OCI-LY7 (cell line): ENCODE measurements around the gene RIC8B. TPM values are rescaled to one million over a fixed set of nuclear protein-coding genes. Genes with fewer than 3 reads are reported as not detected.
"Not testable (repeated sequence)": the region's sequence is repeated elsewhere in the genome, so short reads cannot be mapped to it uniquely, and the experiment has no call there.

Source experiments
- BruUV-seq: library from RNA; stranded (reverse); fragments of 400-500 nt; replicated peaks from 2 replicates; lab custom pipeline; 2021; lab: Mats Ljungman, UMichigan
- CTCF ChIA-PET: fragments of 300-600 bp; sonication (Branson Sonifier 250); formaldehyde crosslinking; loops from one replicate; lab custom pipeline; 2022; ENCODE audit warnings: antibody characterized with exemption; ENCODE audit not compliant: unreplicated experiment; lab: Charles Lee
- POLR2A ChIA-PET: fragments of 300-600 bp; sonication (Branson Sonifier 250); formaldehyde crosslinking; loops from one replicate; lab custom pipeline; 2022; ENCODE audit warnings: antibody characterized with exemption; lab: Charles Lee
- DNase-seq: peaks from one replicate; pipeline ENCODE4 v3.0.0-alpha.2; 2015; ENCODE audit warnings: low spot score
- H2AFZ ChIP-seq: fragments of 200-600 bp; sonication (generic), shearing (Covaris generic); 2 replicates; pipeline ENCODE4 v1.6.1; 2014; ENCODE audit warnings: mild to moderate bottlenecking, antibody characterized with exemption, low read length, moderate library complexity
- H3K27ac ChIP-seq: fragments of 200-600 bp; sonication (generic); 2 replicates; pipeline ENCODE4 v1.5.1; 2014; ENCODE audit warnings: mixed run types, low read depth, mild to moderate bottlenecking, moderate library complexity, low read length, inconsistent platforms; ENCODE audit not compliant: poor library complexity, severe bottlenecking
- H3K36me3 ChIP-seq: fragments of 200-600 bp; sonication (generic); 2 replicates; pipeline ENCODE4 v1.6.1; 2014; ENCODE audit warnings: mild to moderate bottlenecking, antibody characterized with exemption, low read length, moderate library complexity, mixed read lengths; ENCODE audit not compliant: insufficient read depth
- H3K4me1 ChIP-seq: fragments of 200-600 bp; sonication (generic); 2 replicates; pipeline ENCODE4 v1.5.1; 2014; ENCODE audit warnings: mild to moderate bottlenecking, low read length; ENCODE audit not compliant: insufficient read depth, poor library complexity, severe bottlenecking
- H3K4me2 ChIP-seq: fragments of 200-600 bp; sonication (generic); 2 replicates; pipeline ENCODE4 v1.6.1; 2014; ENCODE audit warnings: mild to moderate bottlenecking, low read length
- H3K4me3 ChIP-seq: fragments of 200-600 bp; sonication (generic); 2 replicates; pipeline ENCODE4 v1.5.1; 2014; ENCODE audit warnings: mild to moderate bottlenecking, low read depth, low read length; ENCODE audit not compliant: poor library complexity, severe bottlenecking
- H3K79me2 ChIP-seq: fragments of 200-600 bp; sonication (generic); 2 replicates; pipeline ENCODE4 v1.6.1; 2016; ENCODE audit warnings: low read depth, mild to moderate bottlenecking, low read length, moderate library complexity, mixed read lengths; ENCODE audit not compliant: insufficient read depth
- H3K9me2 ChIP-seq: fragments of 200-600 bp; sonication (generic); 2 replicates; pipeline ENCODE4 v1.6.1; 2016; ENCODE audit warnings: mild to moderate bottlenecking, low read length, mixed read lengths; ENCODE audit not compliant: insufficient read depth
- H3K9me3 ChIP-seq: fragments of 200-600 bp; sonication (generic); 2 replicates; pipeline ENCODE4 v1.6.1; 2014; ENCODE audit warnings: mild to moderate bottlenecking, mixed run types, low read length, mixed read lengths
- H4K20me1 ChIP-seq: fragments of 200-600 bp; sonication (generic); 2 replicates; pipeline ENCODE4 v1.6.1; 2014; ENCODE audit warnings: mild to moderate bottlenecking, antibody characterized with exemption, low read length, moderate library complexity, mixed read lengths; ENCODE audit not compliant: insufficient read depth
- CTCF ChIP-seq: fragments of 200-600 bp; sonication (generic); conservative IDR thresholded peaks from 2 replicates; pipeline ENCODE4 v1.5.1; 2014; ENCODE audit warnings: mild to moderate bottlenecking, antibody characterized with exemption, low read length, moderate library complexity, mixed read lengths
- EZH2phosphoT487 ChIP-seq: fragments of 200-600 bp; sonication (generic); IDR thresholded peaks from 2 replicates; pipeline ENCODE4 v1.6.1; 2018; ENCODE audit warnings: low read depth, borderline replicate concordance, mild to moderate bottlenecking, mixed run types, antibody characterized with exemption, low read length, moderate library complexity, mixed read lengths
- intact Hi-C: fragments of 100-400 bp; cut with micrococcal nuclease; formaldehyde crosslinking; loops from one replicate; pipeline ENCODE4 v1.10.0; 2022; ENCODE audit not compliant: unreplicated experiment
- total RNA-seq, 2 experiments: library from RNA; depleted of rRNA in 1 of 2; stranded (reverse); fragments of >200 nt in 1 of 2; shearing (Covaris generic) in 1 of 2; gene quantifications; 2 replicates each; pipeline ENCODE4 v1.2.3, GENCODE V29; 2014 to 2022

The RIC8B gene
- total RNA-seq, 2 experiments from 2014 or later: 9.6 TPM; not detected in 1

DNA sequence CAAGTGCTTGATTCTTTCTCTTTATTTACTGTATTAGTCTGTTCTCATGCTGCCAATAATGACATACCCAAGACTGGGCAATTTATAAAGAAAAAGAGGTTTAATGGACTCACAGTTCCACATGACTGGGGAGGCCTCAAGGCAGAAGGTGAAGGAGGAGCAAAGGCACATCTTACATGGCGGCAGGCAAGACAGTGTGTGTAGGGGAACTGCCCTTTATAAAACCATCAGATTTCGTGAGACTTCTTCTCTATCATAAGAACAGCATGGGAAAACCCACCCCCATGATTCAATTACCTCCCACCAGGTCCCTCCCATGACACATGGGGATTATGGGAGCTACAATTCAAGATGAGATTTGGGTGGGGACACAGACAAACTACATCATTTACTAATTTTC, 149.1 kb downstream of the RIC8B start:
- POLR2A ChIA-PET, H3K9me3 ChIP-seq, BruUV-seq, intact Hi-C loops, H3K79me2 ChIP-seq, H3K4me1 ChIP-seq, H3K27ac ChIP-seq, H3K4me2 ChIP-seq, H4K20me1 ChIP-seq, H3K4me3 ChIP-seq, H3K9me2 ChIP-seq, H3K36me3 ChIP-seq, CTCF ChIA-PET, DNase-seq, H2AFZ ChIP-seq: not testable (repeated sequence)

GRCh38 chr12:106924268-106924861, 149.9 kb downstream of the RIC8B start:
- H3K79me2 ChIP-seq: no peaks in the 10 kb centered on the region
- no peak overlapping the region for H3K4me2 ChIP-seq
- no peaks in the 10 kb centered on the region for H3K9me3 ChIP-seq
- no TSS peak for BruUV-seq
- POLR2A ChIA-PET: no interaction called here
- DNase-seq: no peak
- no peaks in the 10 kb centered on the region for H3K9me2 ChIP-seq
- H3K36me3 ChIP-seq: no peaks in the 10 kb centered on the region
- intact Hi-C loops: no loop called here
- TF ChIP-seq EZH2phosphoT487 (no peak), CTCF (no peak)
- H3K27ac ChIP-seq: no peak overlapping the region
- H3K4me3 ChIP-seq: no peak overlapping the region
- CTCF ChIA-PET: no interaction called here
- no peak overlapping the region for H2AFZ ChIP-seq
- no peaks in the 10 kb centered on the region for H3K4me1 ChIP-seq
- H4K20me1 ChIP-seq: no peaks in the 10 kb centered on the region

- Histone ChIP-seq H3K4me2 (no peak overlapping the region), H3K79me2 (no peaks in the 10 kb centered on the region), H3K36me3 (no peaks in the 10 kb centered on the region), H3K9me3 (no peaks in the 10 kb centered on the region), H3K9me2 (no peaks in the 10 kb centered on the region), H3K4me1 (no peaks in the 10 kb centered on the region), H2AFZ (no peak overlapping the region), H3K4me3 (no peak overlapping the region), H3K27ac (no peak overlapping the region), H4K20me1 (no peaks in the 10 kb centered on the region)
- no peak for DNase-seq
- no peak for TF ChIP-seq EZH2phosphoT487
- no peak for TF ChIP-seq CTCF
- BruUV-seq: no TSS peak
- intact Hi-C loops: no loop called here
- POLR2A ChIA-PET: interaction anchor here (0.6 kb wide), 1 partner anchor 32 kb away, joined by 5 read pairs; no protein-coding TSS in a partner anchor
- CTCF ChIA-PET: no interaction called here
Measured at GRCh38 chr12:106926657-106927056, 152.2 kb downstream of the RIC8B start.
